ENCODE measurements around the gene WDR72.

The WDR72 gene

GRCh38 chr15:53658255-53658654, 101.2 kb downstream of the WDR72 start:
- Histone ChIP-seq H3K27me3 (ENCODE audit: control insufficient read depth in 1 of 2, insufficient read depth in 2 of 2, low read length in 2 of 2) (no peaks in the 10 kb centered on the region), H3K4me3 (ENCODE audit: low read length in 2 of 2) (no peak overlapping the region), H3K27ac (ENCODE audit: low read length) (no peak overlapping the region), H3K36me3 (ENCODE audit: control insufficient read depth in 2 of 2, insufficient read depth in 2 of 2, low read length in 2 of 2) (no peaks in the 10 kb centered on the region), H3K4me1 (ENCODE audit: control insufficient read depth, insufficient read depth, low read length) (no peaks in the 10 kb centered on the region), H3K9me3 (ENCODE audit: control insufficient read depth in 2 of 2, low read length in 2 of 2) (no peaks in the 10 kb centered on the region), H3K9ac (ENCODE audit: low read length in 2 of 2) (no peak overlapping the region)

- Histone ChIP-seq H3K9me3 (ENCODE audit: control insufficient read depth in 2 of 2, low read length in 2 of 2) (no peaks in the 10 kb centered on the region), H3K36me3 (ENCODE audit: control insufficient read depth in 2 of 2, insufficient read depth in 2 of 2, low read length in 2 of 2) (no peaks in the 10 kb centered on the region), H3K9ac (ENCODE audit: low read length in 2 of 2) (no peak overlapping the region), H3K27ac (ENCODE audit: low read length) (no peak overlapping the region), H3K4me3 (ENCODE audit: low read length in 2 of 2) (no peak overlapping the region), H3K4me1 (ENCODE audit: control insufficient read depth, insufficient read depth, low read length) (no peaks in the 10 kb centered on the region), H3K27me3 (ENCODE audit: control insufficient read depth in 1 of 2, insufficient read depth in 2 of 2, low read length in 2 of 2) (no peaks in the 10 kb centered on the region)
Observed at GRCh38 chr15:53648934-53649333, 110.5 kb downstream of the WDR72 start.

GRCh38 chr15:53644660-53645059, 114.8 kb downstream of the WDR72 start:
- Histone ChIP-seq H3K9ac (ENCODE audit: low read length in 2 of 2) (no peak overlapping the region), H3K27me3 (ENCODE audit: control insufficient read depth in 1 of 2, insufficient read depth in 2 of 2, low read length in 2 of 2) (no peaks in the 10 kb centered on the region), H3K9me3 (ENCODE audit: control insufficient read depth in 2 of 2, low read length in 2 of 2) (no peaks in the 10 kb centered on the region), H3K36me3 (ENCODE audit: control insufficient read depth in 2 of 2, insufficient read depth in 2 of 2, low read length in 2 of 2) (no peaks in the 10 kb centered on the region), H3K4me3 (ENCODE audit: low read length in 2 of 2) (no peak overlapping the region), H3K27ac (ENCODE audit: low read length) (no peak overlapping the region), H3K4me1 (ENCODE audit: control insufficient read depth, insufficient read depth, low read length) (no peaks in the 10 kb centered on the region)

GRCh38 chr15:53634517-53635106, 124.9 kb downstream of the WDR72 start:
- no peaks in the 10 kb centered on the region for H3K27me3 ChIP-seq (ENCODE audit: control insufficient read depth in 1 of 2, insufficient read depth in 2 of 2, low read length in 2 of 2)
- H3K9ac ChIP-seq (ENCODE audit: low read length in 2 of 2): no peak overlapping the region
- no peak overlapping the region for H3K27ac ChIP-seq (ENCODE audit: low read length)
- no peaks in the 10 kb centered on the region for H3K4me1 ChIP-seq (ENCODE audit: control insufficient read depth, insufficient read depth, low read length)
- H3K9me3 ChIP-seq (ENCODE audit: control insufficient read depth in 2 of 2, low read length in 2 of 2): no peaks in the 10 kb centered on the region
- no peak overlapping the region for H3K4me3 ChIP-seq (ENCODE audit: low read length in 2 of 2)
- H3K36me3 ChIP-seq (ENCODE audit: control insufficient read depth in 2 of 2, insufficient read depth in 2 of 2, low read length in 2 of 2): no peaks in the 10 kb centered on the region

- Histone ChIP-seq H3K4me3 (ENCODE audit: low read length in 2 of 2) (no peak overlapping the region), H3K27ac (ENCODE audit: low read length) (no peak overlapping the region), H3K36me3 (ENCODE audit: control insufficient read depth in 2 of 2, insufficient read depth in 2 of 2, low read length in 2 of 2) (no peaks in the 10 kb centered on the region), H3K9ac (ENCODE audit: low read length in 2 of 2) (no peak overlapping the region), H3K4me1 (ENCODE audit: control insufficient read depth, insufficient read depth, low read length) (no peaks in the 10 kb centered on the region), H3K9me3 (ENCODE audit: control insufficient read depth in 2 of 2, low read length in 2 of 2) (no peaks in the 10 kb centered on the region), H3K27me3 (ENCODE audit: control insufficient read depth in 1 of 2, insufficient read depth in 2 of 2, low read length in 2 of 2) (no peaks in the 10 kb centered on the region)
Observed at GRCh38 chr15:53627279-53627678, 132.2 kb downstream of the WDR72 start.

- Histone ChIP-seq H3K9me3 (ENCODE audit: control insufficient read depth in 2 of 2, low read length in 2 of 2) (no peaks in the 10 kb centered on the region), H3K9ac (ENCODE audit: low read length in 2 of 2) (no peak overlapping the region)
Observed at GRCh38 chr15:53625962-53626845, 133.3 kb downstream of the WDR72 start.

GRCh38 chr15:53625260-53625659, 134.2 kb downstream of the WDR72 start:
- Histone ChIP-seq H3K9me3 (ENCODE audit: control insufficient read depth in 2 of 2, low read length in 2 of 2) (no peaks in the 10 kb centered on the region), H3K27me3 (ENCODE audit: control insufficient read depth in 1 of 2, insufficient read depth in 2 of 2, low read length in 2 of 2) (no peaks in the 10 kb centered on the region), H3K9ac (ENCODE audit: low read length in 2 of 2) (no peak overlapping the region), H3K27ac (ENCODE audit: low read length) (no peak overlapping the region), H3K36me3 (ENCODE audit: control insufficient read depth in 2 of 2, insufficient read depth in 2 of 2, low read length in 2 of 2) (no peaks in the 10 kb centered on the region), H3K4me3 (ENCODE audit: low read length in 2 of 2) (no peak overlapping the region), H3K4me1 (ENCODE audit: control insufficient read depth, insufficient read depth, low read length) (no peaks in the 10 kb centered on the region)

More at GRCh38 chr15:53625962-53626845, 133.3 kb downstream of the WDR72 start:
- H3K27ac ChIP-seq (ENCODE audit: low read length): no peak overlapping the region
- no peaks in the 10 kb centered on the region for H3K4me1 ChIP-seq (ENCODE audit: control insufficient read depth, insufficient read depth, low read length)
- no peaks in the 10 kb centered on the region for H3K27me3 ChIP-seq (ENCODE audit: control insufficient read depth in 1 of 2, insufficient read depth in 2 of 2, low read length in 2 of 2)
- H3K36me3 ChIP-seq (ENCODE audit: control insufficient read depth in 2 of 2, insufficient read depth in 2 of 2, low read length in 2 of 2): no peaks in the 10 kb centered on the region
- no peak overlapping the region for H3K4me3 ChIP-seq (ENCODE audit: low read length in 2 of 2)

GRCh38 chr15:53618461-53618860, 141.0 kb downstream of the WDR72 start:
- no peak overlapping the region for H3K9ac ChIP-seq (ENCODE audit: low read length in 2 of 2)
- no peaks in the 10 kb centered on the region for H3K36me3 ChIP-seq (ENCODE audit: control insufficient read depth in 2 of 2, insufficient read depth in 2 of 2, low read length in 2 of 2)
- no peak overlapping the region for H3K27ac ChIP-seq (ENCODE audit: low read length)
- no peaks in the 10 kb centered on the region for H3K27me3 ChIP-seq (ENCODE audit: control insufficient read depth in 1 of 2, insufficient read depth in 2 of 2, low read length in 2 of 2)
- H3K4me1 ChIP-seq (ENCODE audit: control insufficient read depth, insufficient read depth, low read length): no peaks in the 10 kb centered on the region
- H3K9me3 ChIP-seq (ENCODE audit: control insufficient read depth in 2 of 2, low read length in 2 of 2): no peaks in the 10 kb centered on the region
- H3K4me3 ChIP-seq (ENCODE audit: low read length in 2 of 2): no peak overlapping the region

- H3K36me3 ChIP-seq (ENCODE audit: control insufficient read depth in 2 of 2, insufficient read depth in 2 of 2, low read length in 2 of 2): no peaks in the 10 kb centered on the region
- H3K9me3 ChIP-seq (ENCODE audit: control insufficient read depth in 2 of 2, low read length in 2 of 2): no peaks in the 10 kb centered on the region
- no peaks in the 10 kb centered on the region for H3K4me1 ChIP-seq (ENCODE audit: control insufficient read depth, insufficient read depth, low read length)
- no peaks in the 10 kb centered on the region for H3K27me3 ChIP-seq (ENCODE audit: control insufficient read depth in 1 of 2, insufficient read depth in 2 of 2, low read length in 2 of 2)
- no peak overlapping the region for H3K9ac ChIP-seq (ENCODE audit: low read length in 2 of 2)
- H3K4me3 ChIP-seq (ENCODE audit: low read length in 2 of 2): no peak overlapping the region
- H3K27ac ChIP-seq (ENCODE audit: low read length): no peak overlapping the region
Observed at GRCh38 chr15:53611145-53611920, 148.1 kb downstream of the WDR72 start.

GRCh38 chr15:53591041-53591440, 168.4 kb downstream of the WDR72 start:
- no peak overlapping the region for H3K27ac ChIP-seq (ENCODE audit: low read length)
- H3K9ac ChIP-seq (ENCODE audit: low read length in 2 of 2): no peak overlapping the region
- no peaks in the 10 kb centered on the region for H3K27me3 ChIP-seq (ENCODE audit: control insufficient read depth in 1 of 2, insufficient read depth in 2 of 2, low read length in 2 of 2)
- no peaks in the 10 kb centered on the region for H3K9me3 ChIP-seq (ENCODE audit: control insufficient read depth in 2 of 2, low read length in 2 of 2)
- no peaks in the 10 kb centered on the region for H3K36me3 ChIP-seq (ENCODE audit: control insufficient read depth in 2 of 2, insufficient read depth in 2 of 2, low read length in 2 of 2)
- no peak overlapping the region for H3K4me3 ChIP-seq (ENCODE audit: low read length in 2 of 2)
- no peaks in the 10 kb centered on the region for H3K4me1 ChIP-seq (ENCODE audit: control insufficient read depth, insufficient read depth, low read length)
